Mononuclear cell (primary cell): Measurements from ENCODE around the gene KIAA0825. TPM values are rescaled to one million over a fixed set of nuclear protein-coding genes. Genes with fewer than 3 reads are reported as not detected.

Experiments used
- H3K27me3 ChIP-seq: 2 replicates; pipeline ENCODE4 v1.6.0; 2011; ENCODE audit warnings: low read length, control low read depth; ENCODE audit not compliant: insufficient read depth
- H3K4me1 ChIP-seq: 2 replicates; pipeline ENCODE4 v1.5.1; 2011; ENCODE audit warnings: mild to moderate bottlenecking, low read length, control low read depth; ENCODE audit not compliant: insufficient read depth
- H3K4me3 ChIP-seq: 2 replicates; pipeline ENCODE4 v1.5.1; 2011; ENCODE audit warnings: mild to moderate bottlenecking, low read length, moderate library complexity
- H3K9me3 ChIP-seq: 2 replicates; pipeline ENCODE4 v1.5.1; 2011; ENCODE audit warnings: low read depth, mild to moderate bottlenecking, control low read depth, low read length
- total RNA-seq: library from RNA; depleted of rRNA; stranded (reverse); fragments of >200 nt; gene quantifications from one replicate; pipeline ENCODE4 v1.2.3, GENCODE V29; 2012

KIAA0825 gene
- total RNA-seq = 2.5 TPM

GRCh38 chr5:94618493-94619328, at the start of gene KIAA0825, which contains the start of gene SLF1:
KIAA0825 (minus strand) TSS chr5:94618604; CDS start chr5:94537126, 81,478 bp downstream.
SLF1 (plus strand) TSS chr5:94618669; CDS start chr5:94628811, 10,142 bp downstream.
- Histone ChIP-seq H3K27me3 (no peaks in the 10 kb centered on the region), H3K4me1 (peaks cover 20% of the 10 kb centered on the region), H3K4me3 (peak within 1 kb of the TSS; percentile 91), H3K9me3 (no peaks in the 10 kb centered on the region)

GRCh38 chr5:94667937-94668336, 49.5 kb upstream of the KIAA0825 start:
- Histone ChIP-seq H3K4me1 (no peaks in the 10 kb centered on the region), H3K27me3 (no peaks in the 10 kb centered on the region), H3K4me3 (no peak overlapping the region), H3K9me3 (no peaks in the 10 kb centered on the region)

DNA sequence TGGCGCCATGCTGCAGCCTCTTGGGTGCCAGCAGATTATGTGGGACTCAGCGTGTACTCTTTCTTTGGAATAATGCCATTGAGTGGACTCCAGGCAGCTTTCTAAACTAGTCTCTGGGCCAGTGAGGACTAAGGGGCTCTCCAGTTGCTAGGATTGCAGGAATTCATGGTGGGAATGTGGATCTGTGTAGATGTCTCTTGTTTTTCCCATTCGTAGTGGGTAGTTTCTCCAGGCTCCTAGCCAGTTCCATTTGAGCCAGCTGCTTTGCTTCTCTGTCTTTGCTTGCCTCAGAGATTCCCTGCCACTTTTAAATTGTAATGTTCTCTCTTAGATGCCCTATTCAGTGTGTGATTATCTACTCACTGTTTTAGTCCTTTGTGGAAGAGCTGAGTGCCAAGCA, 42.7 kb upstream of the KIAA0825 start:
- Histone ChIP-seq H3K4me3 (no peak overlapping the region), H3K4me1 (no peaks in the 10 kb centered on the region), H3K9me3 (peaks cover 30% of the 10 kb centered on the region), H3K27me3 (no peaks in the 10 kb centered on the region)

DNA sequence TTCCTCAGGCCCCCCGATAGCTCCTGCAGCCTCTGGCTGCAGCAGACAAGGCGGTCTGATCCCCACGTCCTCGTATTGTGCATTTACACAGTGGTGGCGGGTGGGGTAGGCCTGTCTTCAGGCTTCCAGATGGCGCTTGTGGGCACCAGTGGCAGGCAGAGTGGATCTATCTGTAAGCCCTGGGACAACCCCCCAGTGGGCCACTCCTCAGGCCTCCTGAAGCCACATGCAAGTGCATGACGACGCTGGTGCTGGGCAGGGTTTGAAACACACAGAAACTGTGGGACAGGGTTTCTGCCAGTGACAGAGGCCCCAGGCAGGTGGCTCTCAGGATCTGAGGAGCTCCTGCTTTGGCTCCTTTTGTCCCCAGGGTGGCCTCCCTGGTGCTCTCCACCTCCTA, 42.1 kb upstream of the KIAA0825 start:
- Histone ChIP-seq H3K27me3 (no peaks in the 10 kb centered on the region), H3K9me3 (peaks cover 36% of the 10 kb centered on the region), H3K4me1 (no peaks in the 10 kb centered on the region), H3K4me3 (no peak overlapping the region)

DNA sequence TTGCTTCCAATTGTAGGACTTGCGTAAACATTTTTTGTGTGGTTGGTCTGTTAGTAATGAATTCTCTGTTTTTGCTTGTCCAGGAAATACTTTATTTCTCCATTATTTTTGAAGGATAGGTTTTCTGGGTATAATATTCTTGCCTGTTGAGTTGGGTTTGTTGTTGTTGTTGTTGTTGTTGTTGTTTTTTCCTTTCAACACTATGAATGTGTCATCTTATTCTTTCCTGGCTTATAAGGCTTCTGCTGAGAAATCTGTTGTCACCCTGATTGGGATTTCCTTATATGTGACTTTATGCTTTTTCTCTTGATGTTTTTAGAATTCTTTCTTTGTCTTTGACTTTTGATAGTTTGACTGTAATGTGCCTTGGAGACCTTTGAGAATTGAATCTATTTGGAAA, 39.9 kb upstream of the KIAA0825 start:
- H3K27me3 ChIP-seq = no peaks in the 10 kb centered on the region
- no peaks in the 10 kb centered on the region for H3K4me1 ChIP-seq
- H3K4me3 ChIP-seq = no peak overlapping the region
- peaks cover 43% of the 10 kb centered on the region for H3K9me3 ChIP-seq

DNA sequence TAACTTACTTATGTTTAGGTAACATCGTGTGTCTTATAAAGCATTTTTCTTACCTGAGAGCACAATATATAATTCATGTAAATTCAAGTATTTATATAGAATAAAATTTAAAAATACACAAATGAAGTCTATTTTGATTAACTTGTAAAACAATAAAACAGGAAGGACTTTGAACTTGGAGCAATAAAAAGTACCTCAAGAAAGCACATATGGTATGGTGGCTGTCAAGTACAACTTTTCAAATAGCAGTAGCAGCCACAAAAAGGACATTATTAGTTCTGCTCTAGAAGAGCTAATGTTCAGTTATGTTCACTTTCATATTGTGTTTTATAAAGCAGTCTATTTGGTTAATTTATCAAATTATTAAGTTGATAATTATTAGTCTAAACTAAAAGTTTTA, 31.5 kb upstream of the KIAA0825 start:
- peaks cover 2% of the 10 kb centered on the region for H3K9me3 ChIP-seq
- no peaks in the 10 kb centered on the region for H3K27me3 ChIP-seq
- no peaks in the 10 kb centered on the region for H3K4me1 ChIP-seq
- no peak overlapping the region for H3K4me3 ChIP-seq

- no peaks in the 10 kb centered on the region for H3K4me1 ChIP-seq
Observed at GRCh38 chr5:94646758-94647157, 28.4 kb upstream of the KIAA0825 start.

GRCh38 chr5:94645053-94645452, 26.6 kb upstream of the KIAA0825 start:
- Histone ChIP-seq H3K4me1 (no peaks in the 10 kb centered on the region), H3K4me3 (no peak overlapping the region), H3K9me3 (peaks cover 8% of the 10 kb centered on the region), H3K27me3 (no peaks in the 10 kb centered on the region)

More at GRCh38 chr5:94646758-94647157, 28.4 kb upstream of the KIAA0825 start:
- no peak overlapping the region for H3K4me3 ChIP-seq
- H3K27me3 ChIP-seq = no peaks in the 10 kb centered on the region
- H3K9me3 ChIP-seq = no peaks in the 10 kb centered on the region

GRCh38 chr5:94640176-94640575, 21.8 kb upstream of the KIAA0825 start:
- no peaks in the 10 kb centered on the region for H3K27me3 ChIP-seq
- H3K9me3 ChIP-seq = peaks cover 23% of the 10 kb centered on the region
- no peak overlapping the region for H3K4me3 ChIP-seq
- no peaks in the 10 kb centered on the region for H3K4me1 ChIP-seq

DNA sequence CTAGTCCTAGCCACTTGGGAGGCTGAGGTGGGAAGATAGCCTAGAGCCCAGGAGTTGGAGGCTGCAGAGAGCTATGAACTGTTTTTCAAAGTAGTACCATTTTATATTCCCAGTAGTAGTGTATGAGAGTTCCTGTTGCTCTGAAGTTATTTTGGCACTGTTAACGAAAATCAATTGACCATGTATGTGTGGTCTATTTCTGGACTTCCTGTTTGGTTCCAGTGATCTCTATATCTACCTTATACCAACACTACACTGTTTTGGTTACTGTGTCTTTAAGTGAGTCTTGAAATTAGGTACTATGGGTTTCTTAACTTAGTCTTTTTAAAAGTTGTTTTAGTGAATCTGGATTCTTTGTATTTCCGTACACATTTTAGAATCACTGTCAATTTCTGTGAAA, 13.6 kb upstream of the KIAA0825 start:
- Histone ChIP-seq H3K4me3 (no peak overlapping the region), H3K4me1 (peaks cover 5% of the 10 kb centered on the region), H3K9me3 (peaks cover 7% of the 10 kb centered on the region), H3K27me3 (no peaks in the 10 kb centered on the region)

DNA sequence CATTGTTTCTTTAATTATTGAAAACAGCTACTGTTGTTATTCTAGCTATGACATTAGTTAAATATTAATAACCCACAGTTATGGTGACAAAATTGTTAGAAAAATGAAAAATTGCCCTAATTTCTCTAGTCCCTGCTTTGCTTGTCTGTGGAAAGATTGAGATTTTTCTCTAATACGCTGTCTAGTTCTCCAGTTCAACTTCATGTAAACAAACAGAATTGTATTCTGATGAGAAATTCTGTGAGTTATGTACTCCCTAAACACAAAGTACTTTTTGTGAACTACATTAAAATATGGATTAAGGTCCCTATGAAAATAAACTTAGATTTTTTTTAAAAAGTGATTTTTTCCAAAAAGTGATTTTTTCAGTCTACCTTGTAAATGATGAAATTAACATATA, 8.8 kb upstream of the KIAA0825 start:
- peaks cover 5% of the 10 kb centered on the region for H3K4me1 ChIP-seq
- no peaks in the 10 kb centered on the region for H3K9me3 ChIP-seq
- no peak overlapping the region for H3K4me3 ChIP-seq
- no peaks in the 10 kb centered on the region for H3K27me3 ChIP-seq

- Histone ChIP-seq H3K4me3 (no peak overlapping the region), H3K27me3 (no peaks in the 10 kb centered on the region), H3K4me1 (peaks cover 11% of the 10 kb centered on the region), H3K9me3 (no peaks in the 10 kb centered on the region)
Observed at GRCh38 chr5:94623877-94624276, 5.5 kb upstream of the KIAA0825 start.

- H3K4me3 ChIP-seq = no peak overlapping the region
- no peaks in the 10 kb centered on the region for H3K27me3 ChIP-seq
- peaks cover 11% of the 10 kb centered on the region for H3K4me1 ChIP-seq
- no peaks in the 10 kb centered on the region for H3K9me3 ChIP-seq
Observed at GRCh38 chr5:94623011-94623410, 4.6 kb upstream of the KIAA0825 start.

- no peak overlapping the region for H3K4me3 ChIP-seq
- no peaks in the 10 kb centered on the region for H3K27me3 ChIP-seq
- no peaks in the 10 kb centered on the region for H3K9me3 ChIP-seq
- H3K4me1 ChIP-seq = peaks cover 20% of the 10 kb centered on the region
Observed at GRCh38 chr5:94621763-94622162, 3.4 kb upstream of the KIAA0825 start.

GRCh38 chr5:94620256-94620655, 1.9 kb upstream of the KIAA0825 start:
- H3K27me3 ChIP-seq = no peaks in the 10 kb centered on the region
- peaks cover 20% of the 10 kb centered on the region for H3K4me1 ChIP-seq
- H3K4me3 ChIP-seq = no peak overlapping the region

DNA sequence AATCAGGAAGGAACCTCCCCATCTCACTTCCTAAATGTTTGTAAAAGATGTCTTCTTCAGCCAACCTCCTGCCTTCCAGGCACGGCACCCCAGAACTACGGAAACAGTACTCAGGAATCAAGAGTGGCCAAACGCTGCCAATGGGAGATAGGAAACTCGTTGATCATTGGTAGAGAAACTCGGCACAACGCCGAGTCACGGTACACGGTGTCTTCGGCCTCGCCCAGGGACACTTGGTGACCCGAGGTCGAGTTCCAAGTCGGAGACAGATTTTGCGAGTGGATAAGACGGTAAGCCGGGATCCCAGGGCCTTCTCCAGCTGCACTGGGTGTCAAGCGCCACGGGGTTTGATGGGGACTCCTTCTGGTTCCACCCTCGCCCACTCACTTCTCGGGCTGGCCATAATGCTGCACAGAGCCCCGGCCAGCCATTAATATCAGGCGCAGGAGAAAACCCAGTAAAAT, 343 bp downstream of the KIAA0825 start:
- Histone ChIP-seq H3K9me3 (no peaks in the 10 kb centered on the region), H3K27me3 (no peaks in the 10 kb centered on the region), H3K4me1 (peaks cover 20% of the 10 kb centered on the region), H3K4me3 (peak overlapping the region; percentile 91)

More at GRCh38 chr5:94620256-94620655, 1.9 kb upstream of the KIAA0825 start:
- H3K9me3 ChIP-seq = no peaks in the 10 kb centered on the region
